NB4 (cell line): ENCODE results near the gene PMEPA1.

Experiments
- DNase-seq: peaks from one replicate; pipeline ENCODE4 v3.0.0; 2010; ENCODE audit warnings: low read depth
- H3K4me3 ChIP-seq: one replicate; pipeline ENCODE4 v1.5.1; 2011; ENCODE audit warnings: mild to moderate bottlenecking, low read depth, low read length, moderate library complexity
- CTCF ChIP-seq: IDR thresholded peaks from one replicate; pipeline ENCODE4 v1.5.1; 2012; ENCODE audit warnings: low read depth, low read length
- MAX ChIP-seq: IDR thresholded peaks from 2 replicates; pipeline ENCODE4 v1.6.1; 2011; ENCODE audit warnings: low read depth, low read length
- MYC ChIP-seq: IDR thresholded peaks from 2 replicates; pipeline ENCODE4 v1.6.1; 2011; ENCODE audit warnings: low read depth, low read length
- POLR2A ChIP-seq: IDR thresholded peaks from 2 replicates; pipeline ENCODE4 v1.6.1; 2011; ENCODE audit warnings: mild to moderate bottlenecking; ENCODE audit not compliant: insufficient read length; ENCODE audit errors: extremely low read depth

The PMEPA1 gene

DNA sequence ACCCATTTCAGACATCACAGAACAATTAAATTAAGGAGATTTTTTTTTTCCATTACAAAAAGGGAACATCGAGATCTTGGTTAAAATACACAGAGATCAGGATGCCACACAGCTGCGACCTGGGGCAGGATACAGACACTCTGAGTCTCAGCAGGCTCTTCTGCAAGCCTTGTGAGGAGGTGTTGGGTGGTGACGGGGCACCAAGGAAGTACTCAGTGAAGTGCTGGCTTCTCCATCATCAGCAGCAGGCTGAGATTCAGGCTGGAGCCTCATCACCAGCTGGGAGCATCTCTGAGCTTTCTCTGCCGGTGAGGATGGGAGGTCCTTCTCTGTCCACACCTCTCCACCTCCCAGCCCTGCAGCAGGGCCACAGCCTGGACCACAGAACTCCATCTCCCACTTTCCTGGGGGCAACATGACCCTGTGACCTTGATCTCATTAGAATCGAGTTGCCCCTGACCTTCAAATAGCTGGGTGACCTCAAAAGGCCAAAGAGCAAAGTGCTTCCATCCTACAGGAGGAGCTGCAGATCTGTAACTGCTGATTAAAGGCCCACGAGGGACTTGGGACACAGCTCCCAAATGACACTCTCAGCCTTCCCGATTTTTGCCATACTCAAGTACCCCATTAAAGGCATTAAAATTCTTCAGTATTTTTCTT is 16.0 kb downstream of the PMEPA1 start:
- TF ChIP-seq MYC (no peak), MAX (no peak), CTCF (no peak), POLR2A (no peak)
- no peak for DNase-seq

DNA sequence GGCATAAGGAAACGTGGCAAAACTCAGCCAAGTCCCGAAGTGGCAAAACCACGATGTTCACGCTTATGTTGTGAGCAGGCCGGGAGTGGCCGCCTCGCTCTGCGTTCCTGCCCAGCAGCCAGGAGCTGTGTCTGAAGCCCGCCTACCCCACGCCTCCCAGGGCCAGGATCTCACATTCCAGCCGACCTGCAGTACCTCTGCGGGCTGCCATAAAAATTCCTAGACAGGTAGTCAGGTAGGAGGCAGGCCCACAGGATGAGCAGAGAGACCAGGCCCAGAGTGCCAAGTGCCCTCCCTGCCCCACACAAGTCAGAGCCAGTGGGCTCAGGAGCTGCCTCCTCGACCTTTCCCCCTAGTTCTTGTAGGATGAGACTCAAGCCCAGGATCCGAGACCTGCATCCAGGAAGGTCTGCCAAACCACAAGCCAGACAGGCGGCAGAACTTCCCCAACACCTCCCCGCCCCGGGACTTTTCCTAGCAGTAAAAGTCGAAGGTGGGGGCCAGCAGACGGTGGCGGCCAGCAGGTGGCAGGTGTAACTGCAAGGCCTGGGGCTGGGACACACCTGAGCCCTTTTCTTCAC is 16.7 kb downstream of the PMEPA1 start:
- TF ChIP-seq CTCF: no peak
- no peak for TF ChIP-seq MYC
- TF ChIP-seq POLR2A: no peak
- no peak for TF ChIP-seq MAX
- H3K4me3 ChIP-seq: no peak overlapping the region
- DNase-seq: no peak

More for the DNA sequence above, 16.0 kb downstream of the PMEPA1 start:
- H3K4me3 ChIP-seq: no peak overlapping the region

DNA sequence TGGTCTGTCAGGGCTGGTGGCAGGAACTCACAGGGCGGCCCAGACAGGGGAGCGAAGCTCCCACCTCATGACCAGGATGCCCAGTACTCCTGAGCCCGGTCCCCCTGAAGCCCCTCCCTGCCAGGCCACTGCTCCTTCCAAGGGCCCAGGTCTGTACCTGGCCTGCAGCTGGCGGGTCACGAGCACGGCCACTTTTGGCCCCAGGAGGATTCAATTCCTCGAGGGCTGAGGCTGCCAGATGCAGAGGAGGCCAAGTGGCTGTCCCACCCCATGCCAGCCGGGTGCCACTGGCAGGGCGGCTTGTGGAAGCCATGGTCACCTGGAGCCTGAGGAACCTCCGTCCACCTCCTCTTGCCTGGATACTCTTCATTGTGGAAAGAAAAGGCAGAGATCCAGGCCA is 17.4 kb downstream of the PMEPA1 start:
- DNase-seq: no peak
- TF ChIP-seq MAX: no peak
- no peak for TF ChIP-seq CTCF
- no peak for TF ChIP-seq POLR2A
- no peak for TF ChIP-seq MYC
- no peak overlapping the region for H3K4me3 ChIP-seq

DNA sequence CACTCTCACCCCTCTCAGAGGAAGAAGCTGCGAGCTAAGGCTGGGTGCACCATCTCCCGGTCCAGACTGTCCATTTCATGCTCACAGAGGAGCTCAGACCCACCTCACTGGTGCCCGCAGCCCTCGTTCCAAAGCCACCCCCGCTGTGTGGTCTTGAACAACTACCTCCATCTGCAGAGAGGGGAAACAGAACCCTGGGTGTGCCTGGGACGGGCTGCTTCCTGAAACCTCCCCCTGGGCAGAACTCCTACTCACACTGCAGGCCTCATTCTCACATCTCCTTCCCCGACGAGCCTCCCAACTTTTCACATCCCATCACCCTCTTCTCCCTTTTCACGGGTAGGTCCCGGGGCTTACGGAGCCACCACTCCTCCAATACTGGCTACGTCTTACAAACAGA is 18.1 kb downstream of the PMEPA1 start:
- DNase-seq: no peak
- H3K4me3 ChIP-seq: no peak overlapping the region

GRCh38 chr20:57690525-57690924 is 19.3 kb downstream of the PMEPA1 start:
- no peak overlapping the region for H3K4me3 ChIP-seq
- TF ChIP-seq CTCF (no peak), MYC (no peak), MAX (no peak), POLR2A (no peak)
- no peak for DNase-seq

More for the DNA sequence above, 18.1 kb downstream of the PMEPA1 start:
- TF ChIP-seq CTCF (no peak), POLR2A (no peak), MYC (no peak), MAX (no peak)
